ENCODE data around the gene AAK1. TPM values are rescaled to one million over a fixed set of nuclear protein-coding genes. Genes with fewer than 3 reads are reported as not detected.
"Not testable (repeated sequence)": the region's sequence is repeated elsewhere in the genome, so short reads cannot be mapped to it uniquely, and the experiment has no call there.

AAK1 gene
- total and polyA plus RNA-seq, 2 donors (not counting 3 experiments of a cell fraction or from before 2014, with no cell fraction given) = 31.0 to 127 TPM

DNA sequence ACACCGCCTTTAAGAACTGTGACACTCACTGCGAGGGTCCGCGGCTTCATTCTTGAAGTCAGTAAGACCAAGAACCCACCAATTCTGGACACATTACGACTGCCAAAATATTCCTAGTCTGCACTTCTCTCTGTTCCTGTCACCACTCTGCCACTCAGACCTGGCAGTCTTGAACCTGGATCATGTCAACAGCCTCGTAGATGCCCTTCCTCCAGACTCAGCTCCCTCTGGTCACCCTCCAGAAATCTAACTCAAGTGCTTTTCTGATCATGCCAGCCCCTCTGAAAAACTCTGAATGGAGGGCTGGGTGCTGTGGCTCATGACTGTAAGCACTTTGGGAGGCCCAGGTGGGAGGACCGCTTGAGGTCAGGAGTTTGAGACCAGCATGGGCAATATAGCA is 20.3 kb downstream of the AAK1 start:
- peaks cover 90% of the 10 kb centered on the region for H3K79me2 ChIP-seq (ENCODE audit: control insufficient read depth, insufficient read depth, low read length)
- no peak for FAIRE-seq

DNA sequence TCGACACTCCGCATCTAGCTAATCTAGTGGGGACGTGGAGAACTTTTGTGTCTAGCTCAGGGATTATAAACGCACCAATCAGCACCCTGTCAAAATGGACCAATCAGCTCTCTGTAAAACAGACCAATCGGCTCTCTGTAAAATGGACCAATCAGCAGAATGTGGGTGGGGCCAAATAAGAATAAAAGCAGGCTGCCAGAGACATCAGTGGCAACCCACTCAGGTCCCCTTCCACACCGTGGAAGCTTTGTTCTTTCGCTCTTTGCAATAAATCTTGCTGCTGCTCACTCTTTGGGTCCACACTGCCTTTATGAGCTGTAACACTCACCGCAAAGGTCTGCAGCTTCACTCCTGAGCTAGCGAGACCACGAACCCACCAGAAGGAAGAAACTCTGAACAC is 20.7 kb downstream of the AAK1 start:
- H4K20me1 ChIP-seq (replicated peaks; ENCODE audit: control insufficient read depth, extremely low read depth, insufficient read depth, low read length); H3K4me3 ChIP-seq (replicated peaks in 1 of 3; ENCODE audit: insufficient read depth in 1 of 3, low read depth in 1 of 3, low read length in 3 of 3); CTCF ChIA-PET; H3K9me1 ChIP-seq (replicated peaks; ENCODE audit: control insufficient read depth, extremely low read depth, insufficient read depth, low read length); BruUV-seq (replicated peaks); POLR2A ChIA-PET; H3K9me3 ChIP-seq (replicated peaks; ENCODE audit: control insufficient read depth, insufficient read depth, low read length); dilution Hi-C loops (cut with MboI; ENCODE audit: extremely low pct_ligation_motif_present, low sequenced_read_pairs); H3K27me3 ChIP-seq (ENCODE audit: control insufficient read depth in 2 of 2, insufficient read depth in 2 of 2, low read length in 2 of 2); H3K27ac ChIP-seq (ENCODE audit: insufficient read depth, low read depth, low read length); H3K36me3 ChIP-seq (ENCODE audit: control insufficient read depth in 2 of 2, extremely low read depth in 1 of 2, insufficient read depth in 2 of 2, low read length in 2 of 2); H3K4me2 ChIP-seq (ENCODE audit: insufficient read depth, low read length); DNase-seq (ENCODE audit: low read depth, low spot score); H3K9ac ChIP-seq (replicated peaks; ENCODE audit: extremely low read depth, insufficient read depth, low read length); intact Hi-C loops (cut with micrococcal nuclease); FAIRE-seq; H2AFZ ChIP-seq (ENCODE audit: low read depth, low read length): not testable (repeated sequence)
- Histone ChIP-seq H3K4me1 (ENCODE audit: control insufficient read depth, extremely low read depth, insufficient read depth, low read length) (peaks cover 19% of the 10 kb centered on the region), H3K79me2 (ENCODE audit: control insufficient read depth, insufficient read depth, low read length) (peaks cover 88% of the 10 kb centered on the region)

More for the DNA sequence above, 20.3 kb downstream of the AAK1 start:
- Histone ChIP-seq H3K9me3 (replicated peaks; ENCODE audit: control insufficient read depth, insufficient read depth, low read length) (no peaks in the 10 kb centered on the region), H3K9me1 (replicated peaks; ENCODE audit: control insufficient read depth, extremely low read depth, insufficient read depth, low read length) (no peaks in the 10 kb centered on the region), H2AFZ (ENCODE audit: low read depth, low read length) (no peak overlapping the region), H4K20me1 (replicated peaks; ENCODE audit: control insufficient read depth, extremely low read depth, insufficient read depth, low read length) (peaks cover 9% of the 10 kb centered on the region), H3K9ac (replicated peaks; ENCODE audit: extremely low read depth, insufficient read depth, low read length) (no peak overlapping the region), H3K4me1 (ENCODE audit: control insufficient read depth, extremely low read depth, insufficient read depth, low read length) (peaks cover 19% of the 10 kb centered on the region), H3K4me2 (ENCODE audit: insufficient read depth, low read length) (no peak overlapping the region), H3K27ac (ENCODE audit: insufficient read depth, low read depth, low read length) (no peak overlapping the region), H3K27me3 (ENCODE audit: control insufficient read depth in 2 of 2, insufficient read depth in 2 of 2, low read length in 2 of 2) (no peaks in the 10 kb centered on the region), H3K36me3 (ENCODE audit: control insufficient read depth in 2 of 2, extremely low read depth in 1 of 2, insufficient read depth in 2 of 2, low read length in 2 of 2) (peaks cover 0 to 2% of the 10 kb centered on the region in 2 experiments), H3K4me3 (replicated peaks in 1 of 3; ENCODE audit: insufficient read depth in 1 of 3, low read depth in 1 of 3, low read length in 3 of 3) (no peak overlapping the region)
- dilution Hi-C loops (cut with MboI; ENCODE audit: extremely low pct_ligation_motif_present, low sequenced_read_pairs) = no loop called here
- ChIA-PET POLR2A (no interaction called here), CTCF (no interaction called here)
- no TSS peak for BruUV-seq (replicated peaks)
- no peak for TF ChIP-seq POLR2A (IDR thresholded peaks at IDR 0.05; ENCODE audit: low read depth, low read length)
- no peak for TF ChIP-seq GATA2 (IDR thresholded peaks at IDR 0.05; ENCODE audit: insufficient read depth, insufficient read length, low read depth, low read length)
- TF ChIP-seq, protein P1, sequence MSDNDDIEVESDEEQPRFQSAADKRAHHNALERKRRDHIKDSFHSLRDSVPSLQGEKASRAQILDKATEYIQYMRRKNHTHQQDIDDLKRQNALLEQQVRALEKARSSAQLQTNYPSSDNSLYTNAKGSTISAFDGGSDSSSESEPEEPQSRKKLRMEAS (IDR thresholded peaks at IDR 0.05; ENCODE audit: insufficient read depth, insufficient read length) = no peak
- DNase-seq (ENCODE audit: low read depth, low spot score) = no peak
- intact Hi-C loops (cut with micrococcal nuclease) = no loop called here

DNA sequence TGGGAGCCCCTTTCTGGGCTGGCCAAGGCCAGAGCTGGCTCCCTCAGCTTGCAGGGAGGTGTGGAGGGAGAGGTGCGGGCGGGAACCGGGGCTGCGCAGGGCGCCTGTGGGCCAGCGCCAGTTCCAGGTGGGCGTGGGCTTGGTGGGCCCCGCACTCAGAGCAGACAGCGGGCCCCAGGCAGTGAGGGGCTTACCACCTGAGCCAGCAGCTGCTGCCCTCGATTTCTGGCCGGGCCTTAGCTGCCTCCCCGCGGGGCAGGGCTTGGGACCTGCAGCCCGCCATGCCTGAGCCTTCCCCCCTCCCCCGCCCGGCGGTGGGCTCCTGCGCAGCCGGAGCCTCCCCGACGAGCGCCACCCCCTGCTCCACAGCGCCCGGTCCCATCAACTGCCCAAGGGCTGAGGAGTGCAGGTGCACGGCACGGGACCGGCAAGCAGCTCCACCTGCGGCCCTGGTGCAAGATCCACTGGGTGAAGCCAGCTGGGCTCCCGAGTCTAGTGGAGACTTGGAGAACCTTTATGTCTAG is 21.5 kb downstream of the AAK1 start:
- H3K4me3 ChIP-seq (replicated peaks in 1 of 3; ENCODE audit: insufficient read depth in 1 of 3, low read depth in 1 of 3, low read length in 3 of 3); H3K9ac ChIP-seq (replicated peaks; ENCODE audit: extremely low read depth, insufficient read depth, low read length); FAIRE-seq; BruUV-seq (replicated peaks); CTCF ChIA-PET; H3K9me1 ChIP-seq (replicated peaks; ENCODE audit: control insufficient read depth, extremely low read depth, insufficient read depth, low read length); H3K27ac ChIP-seq (ENCODE audit: insufficient read depth, low read depth, low read length); dilution Hi-C loops (cut with MboI; ENCODE audit: extremely low pct_ligation_motif_present, low sequenced_read_pairs); DNase-seq (ENCODE audit: low read depth, low spot score); H4K20me1 ChIP-seq (replicated peaks; ENCODE audit: control insufficient read depth, extremely low read depth, insufficient read depth, low read length); H3K27me3 ChIP-seq (ENCODE audit: control insufficient read depth in 2 of 2, insufficient read depth in 2 of 2, low read length in 2 of 2); H3K9me3 ChIP-seq (replicated peaks; ENCODE audit: control insufficient read depth, insufficient read depth, low read length); H3K36me3 ChIP-seq (ENCODE audit: control insufficient read depth in 2 of 2, extremely low read depth in 1 of 2, insufficient read depth in 2 of 2, low read length in 2 of 2); H2AFZ ChIP-seq (ENCODE audit: low read depth, low read length); intact Hi-C loops (cut with micrococcal nuclease); H3K4me2 ChIP-seq (ENCODE audit: insufficient read depth, low read length): not testable (repeated sequence)
- peaks cover 88% of the 10 kb centered on the region for H3K79me2 ChIP-seq (ENCODE audit: control insufficient read depth, insufficient read depth, low read length)
- H3K4me1 ChIP-seq (ENCODE audit: control insufficient read depth, extremely low read depth, insufficient read depth, low read length) = peaks cover 22% of the 10 kb centered on the region
- POLR2A ChIA-PET = interaction anchor here (0.7 kb wide), 1 partner anchor 34 kb away, joined by 7 read pairs; no protein-coding TSS in a partner anchor

All from endothelial cell of umbilical vein (primary cell).